Measurements from ENCODE around the gene RAB41. TPM values are rescaled to one million over a fixed set of nuclear protein-coding genes. Genes with fewer than 3 reads are reported as not detected.
"Not testable (repeated sequence)": the region's sequence is repeated elsewhere in the genome, so short reads cannot be mapped to it uniquely, and the experiment has no call there.

Gene RAB41
- total RNA-seq, 1 experiment from 2014 or later = not detected

- TF ChIP-seq ETV6 (CRISPR knock-in tag; IDR thresholded peaks at IDR 0.05) = no peak
- TF ChIP-seq TP53 (CRISPR knock-in tag; IDR thresholded peaks at IDR 0.05) = no peak
- no peak for TF ChIP-seq CREM (CRISPR knock-in tag; IDR thresholded peaks at IDR 0.05)
Observed at GRCh38 chrX:70322784-70323183, 40.8 kb downstream of the RAB41 start (continued).

GRCh38 chrX:70323628-70324027 is 41.7 kb downstream of the RAB41 start:
- H3K27ac Mint-ChIP-seq; H3K27me3 Mint-ChIP-seq (ENCODE audit: low read depth); H3K36me3 Mint-ChIP-seq; H3K4me1 Mint-ChIP-seq; H3K4me3 Mint-ChIP-seq; H3K9me3 Mint-ChIP-seq; ATAC-seq; POLR2A ChIA-PET; DNase-seq (ENCODE audit: low spot score); CTCF ChIA-PET: not testable (repeated sequence)

GRCh38 chrX:70324326-70324725 is 42.4 kb downstream of the RAB41 start:
- no peaks in the 10 kb centered on the region; the same call in 1 of the 2 replicates for H3K27me3 Mint-ChIP-seq (ENCODE audit: low read depth)
- H3K4me1 Mint-ChIP-seq = no peaks in the 10 kb centered on the region
- POLR2A ChIA-PET = no interaction called here
- H3K27ac Mint-ChIP-seq = no peak overlapping the region
- CTCF ChIA-PET = no interaction called here
- DNase-seq (ENCODE audit: low spot score) = no peak
- no peaks in the 10 kb centered on the region for H3K9me3 Mint-ChIP-seq
- no peak for ATAC-seq
- no peaks in the 10 kb centered on the region for H3K36me3 Mint-ChIP-seq
- no peak overlapping the region for H3K4me3 Mint-ChIP-seq
- TF ChIP-seq MAX (CRISPR knock-in tag; IDR thresholded peaks at IDR 0.05) (no peak), RELA (CRISPR knock-in tag; IDR thresholded peaks at IDR 0.05; ENCODE audit: borderline replicate concordance) (no peak), EMX1 (CRISPR knock-in tag; IDR thresholded peaks at IDR 0.05) (no peak), JAZF1 (CRISPR knock-in tag; IDR thresholded peaks at IDR 0.05) (no peak), IRF2 (CRISPR knock-in tag; IDR thresholded peaks at IDR 0.05; ENCODE audit: borderline replicate concordance, low read depth) (no peak), AFF4 (CRISPR knock-in tag; IDR thresholded peaks at IDR 0.05; ENCODE audit: borderline replicate concordance) (no peak), ZNF532 (CRISPR knock-in tag; IDR thresholded peaks at IDR 0.05; ENCODE audit: borderline replicate concordance) (no peak), ZNF512 (CRISPR knock-in tag; IDR thresholded peaks at IDR 0.05; ENCODE audit: borderline replicate concordance) (no peak), ZBTB21 (CRISPR knock-in tag; IDR thresholded peaks at IDR 0.05; ENCODE audit: borderline replicate concordance) (no peak), ZNF121 (CRISPR knock-in tag; IDR thresholded peaks at IDR 0.05) (no peak), ZSCAN18 (CRISPR knock-in tag; IDR thresholded peaks at IDR 0.05) (no peak), SMAD4 (CRISPR knock-in tag; IDR thresholded peaks at IDR 0.05) (no peak), IRF1 (CRISPR knock-in tag; IDR thresholded peaks at IDR 0.05) (no peak), AR (CRISPR knock-in tag; IDR thresholded peaks at IDR 0.05) (no peak)

All from WTC11 (cell line).